Measurements from ENCODE around the gene CPLX4.

DNA sequence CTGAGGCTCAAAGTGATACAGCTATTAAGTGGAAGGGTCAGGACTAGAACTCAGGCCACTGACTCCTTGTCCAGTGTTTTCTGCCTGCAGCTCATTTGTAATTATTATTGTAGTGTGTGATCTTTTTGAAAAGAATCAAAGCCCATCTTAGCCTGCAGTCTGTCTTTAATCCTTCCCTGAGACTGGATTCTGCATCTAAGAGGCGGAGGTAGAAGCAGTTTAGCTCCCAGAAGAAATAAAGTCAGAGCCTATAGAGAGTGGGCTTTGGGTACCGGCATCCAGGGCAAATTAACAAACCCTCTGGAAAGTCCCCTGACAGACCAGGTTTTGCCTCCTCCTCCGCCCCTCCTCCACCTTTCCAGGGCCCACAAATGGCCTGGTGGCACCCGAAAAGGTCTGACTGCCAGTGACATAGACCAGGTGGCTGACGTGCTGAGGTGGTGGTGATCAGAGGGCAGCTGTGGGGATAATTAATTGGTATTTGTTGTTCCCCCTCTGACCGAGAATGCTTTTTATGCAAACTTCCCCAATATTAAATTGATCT lies 43.0 kb downstream of the CPLX4 start:
- TF ChIP-seq EZH2 (IDR thresholded peaks at IDR 0.05; ENCODE audit: low read length, missing control alignments): no peak
- TF ChIP-seq, protein P1, sequence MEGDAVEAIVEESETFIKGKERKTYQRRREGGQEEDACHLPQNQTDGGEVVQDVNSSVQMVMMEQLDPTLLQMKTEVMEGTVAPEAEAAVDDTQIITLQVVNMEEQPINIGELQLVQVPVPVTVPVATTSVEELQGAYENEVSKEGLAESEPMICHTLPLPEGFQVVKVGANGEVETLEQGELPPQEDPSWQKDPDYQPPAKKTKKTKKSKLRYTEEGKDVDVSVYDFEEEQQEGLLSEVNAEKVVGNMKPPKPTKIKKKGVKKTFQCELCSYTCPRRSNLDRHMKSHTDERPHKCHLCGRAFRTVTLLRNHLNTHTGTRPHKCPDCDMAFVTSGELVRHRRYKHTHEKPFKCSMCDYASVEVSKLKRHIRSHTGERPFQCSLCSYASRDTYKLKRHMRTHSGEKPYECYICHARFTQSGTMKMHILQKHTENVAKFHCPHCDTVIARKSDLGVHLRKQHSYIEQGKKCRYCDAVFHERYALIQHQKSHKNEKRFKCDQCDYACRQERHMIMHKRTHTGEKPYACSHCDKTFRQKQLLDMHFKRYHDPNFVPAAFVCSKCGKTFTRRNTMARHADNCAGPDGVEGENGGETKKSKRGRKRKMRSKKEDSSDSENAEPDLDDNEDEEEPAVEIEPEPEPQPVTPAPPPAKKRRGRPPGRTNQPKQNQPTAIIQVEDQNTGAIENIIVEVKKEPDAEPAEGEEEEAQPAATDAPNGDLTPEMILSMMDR (conservative IDR thresholded peaks at IDR 0.05 in 1 of 2, IDR thresholded peaks at IDR 0.05 in 1 of 2; ENCODE audit: low read depth in 1 of 2, low read length in 2 of 2): no peak
